Measurements from ENCODE around the gene KIF17. TPM values are rescaled to one million over a fixed set of nuclear protein-coding genes. Genes with fewer than 3 reads are reported as not detected.

KIF17 gene
- total RNA-seq, 1 donor from 2014 or later = 1.1 TPM

DNA sequence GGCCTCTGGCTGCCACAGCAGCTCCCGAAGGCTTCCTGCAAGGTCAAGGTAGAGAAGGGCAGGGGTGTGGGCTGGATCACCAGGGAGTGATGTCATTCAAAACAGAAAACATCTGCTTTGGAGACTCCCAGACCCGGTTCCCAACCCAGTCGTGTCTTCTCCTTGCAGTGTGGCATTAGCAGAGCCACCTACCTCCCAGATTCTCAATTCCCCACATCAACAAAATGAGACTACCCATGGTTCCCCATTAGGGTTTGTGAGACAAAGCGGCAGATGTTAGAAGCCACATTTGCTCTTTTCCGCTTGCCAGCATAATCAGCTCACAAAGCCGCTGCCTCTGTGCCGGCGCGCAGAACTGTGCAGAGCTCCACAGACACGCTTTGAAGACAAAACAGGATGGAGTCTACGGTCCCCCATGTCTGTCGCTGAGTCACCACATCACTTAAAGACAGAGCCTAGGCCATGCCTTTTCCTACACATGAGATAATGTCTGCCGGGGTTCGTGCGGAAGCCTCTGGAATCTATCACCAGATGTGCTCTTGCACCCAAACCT lies 12.5 kb downstream of the KIF17 start:
- H3K9me3 Mint-ChIP-seq (ENCODE audit: low read depth) = no peaks in the 10 kb centered on the region
- no peak overlapping the region for H3K27ac Mint-ChIP-seq
- TF ChIP-seq, protein P1, sequence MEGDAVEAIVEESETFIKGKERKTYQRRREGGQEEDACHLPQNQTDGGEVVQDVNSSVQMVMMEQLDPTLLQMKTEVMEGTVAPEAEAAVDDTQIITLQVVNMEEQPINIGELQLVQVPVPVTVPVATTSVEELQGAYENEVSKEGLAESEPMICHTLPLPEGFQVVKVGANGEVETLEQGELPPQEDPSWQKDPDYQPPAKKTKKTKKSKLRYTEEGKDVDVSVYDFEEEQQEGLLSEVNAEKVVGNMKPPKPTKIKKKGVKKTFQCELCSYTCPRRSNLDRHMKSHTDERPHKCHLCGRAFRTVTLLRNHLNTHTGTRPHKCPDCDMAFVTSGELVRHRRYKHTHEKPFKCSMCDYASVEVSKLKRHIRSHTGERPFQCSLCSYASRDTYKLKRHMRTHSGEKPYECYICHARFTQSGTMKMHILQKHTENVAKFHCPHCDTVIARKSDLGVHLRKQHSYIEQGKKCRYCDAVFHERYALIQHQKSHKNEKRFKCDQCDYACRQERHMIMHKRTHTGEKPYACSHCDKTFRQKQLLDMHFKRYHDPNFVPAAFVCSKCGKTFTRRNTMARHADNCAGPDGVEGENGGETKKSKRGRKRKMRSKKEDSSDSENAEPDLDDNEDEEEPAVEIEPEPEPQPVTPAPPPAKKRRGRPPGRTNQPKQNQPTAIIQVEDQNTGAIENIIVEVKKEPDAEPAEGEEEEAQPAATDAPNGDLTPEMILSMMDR (IDR thresholded peaks at IDR 0.05; ENCODE audit: unreplicated experiment) = no peak
- no peaks in the 10 kb centered on the region for H3K36me3 Mint-ChIP-seq (ENCODE audit: insufficient read depth)
- no peaks in the 10 kb centered on the region for H3K4me1 Mint-ChIP-seq (ENCODE audit: low read depth)
- no peak for DNase-seq (ENCODE audit: low spot score, unreplicated experiment)
- H3K27me3 Mint-ChIP-seq = peaks cover 4% of the 10 kb centered on the region
- no peak overlapping the region for H3K4me3 Mint-ChIP-seq (ENCODE audit: low read depth)

DNA sequence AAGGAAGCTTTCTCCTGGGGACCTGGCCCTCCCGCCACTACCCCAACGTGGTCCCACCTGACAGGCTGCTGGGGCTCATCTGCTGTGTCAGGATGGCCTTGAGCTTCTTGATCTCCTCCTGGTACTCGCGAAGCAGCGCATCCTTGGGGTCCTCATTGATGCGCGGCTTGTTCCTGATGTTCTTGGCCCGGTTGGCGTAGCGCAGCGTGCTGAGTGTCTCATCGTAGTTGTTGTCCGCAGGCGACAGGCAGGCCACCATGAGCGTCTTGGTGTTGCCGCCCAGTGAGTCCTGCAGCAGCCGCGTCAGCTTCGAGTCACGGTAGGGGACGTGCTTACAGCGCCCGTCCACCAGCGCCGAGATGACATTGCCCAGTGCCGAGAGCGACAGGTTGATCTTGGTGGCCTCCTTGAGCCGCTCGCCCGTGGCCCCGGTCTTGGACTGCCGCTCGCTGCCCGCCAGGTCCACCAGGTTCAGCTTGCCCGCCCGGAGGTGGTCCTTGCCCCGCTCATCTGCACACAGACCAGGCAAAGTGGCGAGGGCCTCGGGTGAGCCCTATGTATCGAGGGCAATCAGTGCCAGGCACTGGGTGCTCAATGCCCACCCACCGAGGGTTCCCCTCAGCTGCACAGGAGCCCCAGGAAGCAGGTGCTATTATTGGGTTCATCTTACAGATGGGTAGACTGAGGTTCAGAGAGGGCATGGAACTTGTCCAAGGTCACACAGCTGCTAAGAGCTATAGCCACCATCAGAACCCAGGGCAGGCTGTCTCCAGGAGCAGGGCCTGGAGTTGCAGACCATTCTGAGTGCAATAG lies 13.2 kb downstream of the KIF17 start:
- H3K4me1 Mint-ChIP-seq (ENCODE audit: low read depth) = no peaks in the 10 kb centered on the region
- no peak for DNase-seq (ENCODE audit: low spot score, unreplicated experiment)
- TF ChIP-seq, protein P1 (IDR thresholded peaks at IDR 0.05; ENCODE audit: unreplicated experiment) = no peak
- H3K4me3 Mint-ChIP-seq (ENCODE audit: low read depth) = no peak overlapping the region
- no peak overlapping the region for H3K27ac Mint-ChIP-seq
- H3K9me3 Mint-ChIP-seq (ENCODE audit: low read depth) = no peaks in the 10 kb centered on the region
- H3K36me3 Mint-ChIP-seq (ENCODE audit: insufficient read depth) = no peaks in the 10 kb centered on the region
- H3K27me3 Mint-ChIP-seq = peaks cover 6% of the 10 kb centered on the region

DNA sequence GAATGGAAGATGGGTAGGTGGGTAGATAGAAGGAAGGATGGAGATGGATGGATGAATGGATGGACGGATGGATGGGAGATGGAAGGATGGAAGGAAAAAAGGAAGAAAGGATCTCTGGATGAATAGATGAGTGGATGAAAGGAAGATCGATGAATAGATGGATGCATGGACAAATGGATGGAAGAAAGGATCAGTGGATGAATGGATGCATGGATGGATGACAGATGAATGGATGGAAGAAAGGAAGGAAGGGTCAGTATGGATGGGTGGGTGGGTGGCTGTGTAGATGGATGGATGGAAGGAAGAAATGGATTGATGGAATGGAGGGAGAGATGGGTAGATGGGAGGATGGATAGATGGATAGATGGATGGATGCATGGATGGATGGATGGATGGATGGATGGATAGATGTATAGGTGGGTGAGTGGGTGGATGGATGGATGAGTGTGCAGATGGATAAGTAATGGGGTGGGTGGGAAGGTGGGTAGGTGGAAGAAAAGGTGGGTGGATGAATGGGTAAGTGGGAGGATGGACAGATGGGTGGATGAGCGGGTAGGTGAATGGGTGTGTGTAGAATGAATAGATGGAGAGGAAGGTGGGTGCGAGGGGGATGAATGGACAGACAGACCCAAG lies 14.6 kb downstream of the KIF17 start:
- H3K27ac Mint-ChIP-seq = no peak overlapping the region
- no peaks in the 10 kb centered on the region for H3K9me3 Mint-ChIP-seq (ENCODE audit: low read depth)
- DNase-seq (ENCODE audit: low spot score, unreplicated experiment) = no peak
- no peaks in the 10 kb centered on the region for H3K4me1 Mint-ChIP-seq (ENCODE audit: low read depth)
- H3K36me3 Mint-ChIP-seq (ENCODE audit: insufficient read depth) = no peaks in the 10 kb centered on the region
- TF ChIP-seq, protein P1 (IDR thresholded peaks at IDR 0.05; ENCODE audit: unreplicated experiment) = no peak
- H3K4me3 Mint-ChIP-seq (ENCODE audit: low read depth) = no peak overlapping the region
- H3K27me3 Mint-ChIP-seq = peaks cover 7% of the 10 kb centered on the region

DNA sequence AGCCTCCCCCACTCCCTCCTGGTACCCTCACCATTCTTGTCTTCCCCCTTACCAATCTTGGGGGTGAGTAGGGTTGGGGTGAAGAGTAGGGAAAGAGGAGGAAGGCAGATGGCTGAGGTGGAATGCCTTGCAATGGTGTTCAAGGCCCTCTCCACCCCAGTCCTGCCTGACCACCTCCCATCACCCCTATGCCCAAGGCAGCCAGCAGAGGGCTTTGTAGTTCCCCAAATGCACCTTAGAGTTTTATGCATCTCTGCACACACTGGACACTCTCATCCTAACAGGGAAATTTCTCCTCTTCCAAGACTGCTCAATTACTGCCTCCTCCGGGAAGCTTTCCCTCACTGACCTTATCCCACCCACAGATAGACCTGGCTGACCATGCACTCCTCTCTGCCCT lies 15.4 kb downstream of the KIF17 start:
- no peaks in the 10 kb centered on the region for H3K4me1 Mint-ChIP-seq (ENCODE audit: low read depth)
- H3K9me3 Mint-ChIP-seq (ENCODE audit: low read depth) = no peaks in the 10 kb centered on the region
- DNase-seq (ENCODE audit: low spot score, unreplicated experiment) = no peak

DNA sequence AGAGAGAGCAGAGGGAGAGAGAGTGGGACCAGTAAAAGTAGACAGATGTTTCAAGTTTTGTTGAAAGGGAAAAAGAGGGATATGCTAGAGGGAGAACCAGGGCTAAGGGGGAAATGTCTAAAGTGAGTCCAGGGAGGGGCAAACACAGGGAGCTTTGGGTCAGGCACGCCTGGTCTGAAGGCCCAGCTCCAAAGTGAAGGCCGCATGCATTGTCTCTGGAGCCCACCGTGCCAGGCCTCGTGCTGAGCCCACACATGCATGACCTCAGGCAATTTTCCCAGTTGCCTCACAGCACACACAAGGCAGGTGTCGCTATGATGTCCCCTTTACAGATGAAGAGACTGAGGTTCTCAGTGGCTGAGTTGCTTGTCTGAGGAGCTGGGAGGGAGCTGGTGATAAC lies 16.0 kb downstream of the KIF17 start:
- H3K9me3 Mint-ChIP-seq (ENCODE audit: low read depth) = no peaks in the 10 kb centered on the region
- TF ChIP-seq, protein P1 (IDR thresholded peaks at IDR 0.05; ENCODE audit: unreplicated experiment) = no peak
- H3K36me3 Mint-ChIP-seq (ENCODE audit: insufficient read depth) = no peaks in the 10 kb centered on the region
- no peak overlapping the region for H3K4me3 Mint-ChIP-seq (ENCODE audit: low read depth)
- H3K4me1 Mint-ChIP-seq (ENCODE audit: low read depth) = peaks cover 1% of the 10 kb centered on the region
- peaks cover 7% of the 10 kb centered on the region for H3K27me3 Mint-ChIP-seq
- no peak for DNase-seq (ENCODE audit: low spot score, unreplicated experiment)
- H3K27ac Mint-ChIP-seq = no peak overlapping the region

More for the DNA sequence above, 15.4 kb downstream of the KIF17 start:
- no peak overlapping the region for H3K4me3 Mint-ChIP-seq (ENCODE audit: low read depth)
- TF ChIP-seq, protein P1 (IDR thresholded peaks at IDR 0.05; ENCODE audit: unreplicated experiment) = peak; percentile 33
- H3K27me3 Mint-ChIP-seq = peaks cover 7% of the 10 kb centered on the region
- H3K36me3 Mint-ChIP-seq (ENCODE audit: insufficient read depth) = no peaks in the 10 kb centered on the region
- no peak overlapping the region for H3K27ac Mint-ChIP-seq
